K562 (cell line): ENCODE data around the gene OST4. TPM values are rescaled to one million over a fixed set of nuclear protein-coding genes. Genes with fewer than 3 reads are reported as not detected.
A peak's percentile ranks its signal among the peaks of the same experiment; 100 is the strongest.

ENCODE experiments used
- C11orf30 ChIP-seq: fragments of 450-650 bp; IDR thresholded peaks from 2 replicates; pipeline ENCODE4 v1.6.1; 2016; ENCODE audit warnings: low read depth, mild to moderate bottlenecking
- CBX1 ChIP-seq: sonication (generic); IDR thresholded peaks from 2 replicates; pipeline ENCODE4 v1.6.1; 2016; ENCODE audit warnings: antibody characterized with exemption, low read depth, mild to moderate bottlenecking
- EGR1 ChIP-seq: fragments of 450-650 bp; conservative IDR thresholded peaks from 2 replicates; pipeline ENCODE4 v1.6.1; 2017; ENCODE audit warnings: mild to moderate bottlenecking
- ELF2 ChIP-seq: fragments of 250-450 bp; sonication (Bioruptor Pico); IDR thresholded peaks from 2 replicates; pipeline ENCODE4 v1.5.0; 2021; ENCODE audit warnings: mild to moderate bottlenecking
- ERF ChIP-seq: fragments of 450-650 bp; formaldehyde crosslinking; IDR thresholded peaks from 2 replicates; pipeline ENCODE4 v1.4.0; 2020; ENCODE audit warnings: mild to moderate bottlenecking, mixed read lengths
- GTF2A2 ChIP-seq: IDR thresholded peaks from 2 replicates; pipeline ENCODE4 v1.6.1; 2016; ENCODE audit warnings: mild to moderate bottlenecking, missing genetic modification characterization, missing compliant biosample characterization
- HEY1 ChIP-seq: fragments of 250-450 bp; sonication (Bioruptor Pico); IDR thresholded peaks from 2 replicates; pipeline ENCODE4 v1.5.0; 2020; ENCODE audit warnings: mild to moderate bottlenecking, moderate library complexity, borderline replicate concordance
- KLF13 ChIP-seq: fragments of 450-650 bp; IDR thresholded peaks from 2 replicates; pipeline ENCODE4 v1.6.1; 2016; ENCODE audit warnings: missing genetic modification characterization, low read depth, mild to moderate bottlenecking, missing compliant biosample characterization, moderate library complexity, borderline replicate concordance
- MCM7 ChIP-seq, 2 experiments: fragments of 450-650 bp; IDR thresholded peaks; 2 replicates each; pipeline ENCODE4 v1.6.1; 2016 to 2018
- POLR2A ChIP-seq: fragments of 450-650 bp; conservative IDR thresholded peaks from 2 replicates; pipeline ENCODE4 v1.6.1; 2016
- SMAD4 ChIP-seq: fragments of 250-450 bp; sonication (Bioruptor Pico); conservative IDR thresholded peaks from 2 replicates; pipeline ENCODE4 v1.8.0; 2021; ENCODE audit warnings: inconsistent platforms, mild to moderate bottlenecking, moderate library complexity
- YBX1 ChIP-seq: fragments of 450-650 bp; IDR thresholded peaks from 2 replicates; pipeline ENCODE4 v1.7.1; 2016; ENCODE audit warnings: mild to moderate bottlenecking
- ZBTB12 ChIP-seq: fragments of 250-450 bp; sonication (Bioruptor Pico); IDR thresholded peaks from 2 replicates; pipeline ENCODE4 v1.4.0; 2020
- ZKSCAN1 ChIP-seq: fragments of 150-350 bp; IDR thresholded peaks from 2 replicates; pipeline ENCODE4 v1.6.1; 2016; ENCODE audit warnings: low read depth, low read length
- ZNF146 ChIP-seq: IDR thresholded peaks from one replicate; pipeline ENCODE4 v1.6.1; 2018; ENCODE audit warnings: missing compliant biosample characterization; ENCODE audit not compliant: unreplicated experiment
- ZNF253 ChIP-seq: fragments of 250-450 bp; sonication (Bioruptor Pico); conservative IDR thresholded peaks from 2 replicates; pipeline ENCODE4 v1.6.1; 2021; ENCODE audit warnings: mild to moderate bottlenecking
- ZNF354B ChIP-seq: fragments of 250-450 bp; sonication (Bioruptor Pico); IDR thresholded peaks from 2 replicates; pipeline ENCODE4 v1.4.0; 2020
- polyA plus RNA-seq, 8 experiments: library from polyadenylated mRNA; depleted of rRNA in 4 of 8; stranded (reverse) in 5 of 8; unstranded in 3 of 8; fragments of >200 nt; fragmentation: Nextera tagmentation in 2 of 8; fragmentation: Illumina TruSeq in 1 of 8; extraction: Ambion mirVana in 2 of 8; extraction: Trizol in 1 of 8; gene quantifications; 2 replicates each; pipeline versions ENCODE4 v1.2.1 to v1.2.3, GENCODE V29; 2011 to 2014; ENCODE audit warnings: inconsistent platforms in 1 of 8, missing spikeins in 1 of 8
- total RNA-seq, 7 experiments: library from RNA; depleted of rRNA in 6 of 7; stranded (reverse); fragments of >200 nt in 6 of 7; fragmentation: Illumina TruSeq in 2 of 7; extraction: Trizol in 2 of 7; gene quantifications; 2 replicates each; pipeline versions ENCODE4 v1.2.1 to v1.2.3, GENCODE V29; 2011 to 2021; ENCODE audit warnings: low replicate concordance in 1 of 7
- TF ChIP-seq, protein P1 (sequence below): fragments of 250-450 bp; sonication (Bioruptor Pico); IDR thresholded peaks from 2 replicates; pipeline ENCODE4 v1.4.0; 2020
- TF ChIP-seq, protein P2 (sequence below): fragments of 250-450 bp; sonication (Bioruptor Pico); IDR thresholded peaks from 2 replicates; pipeline ENCODE4 v1.4.0; 2020; ENCODE audit warnings: mild to moderate bottlenecking
- TF ChIP-seq, protein P3 (sequence below): fragments of 450-650 bp; IDR thresholded peaks from 2 replicates; pipeline ENCODE4 v1.7.0; 2016; ENCODE audit warnings: borderline replicate concordance

The OST4 gene
- total and polyA plus RNA-seq, 9 of the 15 experiments (the other 6 are each of a cell fraction or from before 2014, with no cell fraction given) = 186 to 1,155 (median 355) TPM

GRCh38 chr2:27071277-27071989 lies at the start of gene OST4 (continued):
- no peak for TF ChIP-seq ERF
- no peak for TF ChIP-seq ZNF253
- TF ChIP-seq ZBTB12 (CRISPR knock-in tag) = no peak
- TF ChIP-seq YBX1 = no peak
- no peak for TF ChIP-seq ZKSCAN1
- peak; percentile 49; the same call in 1 of the 2 replicates for TF ChIP-seq ELF2 (CRISPR knock-in tag)
- TF ChIP-seq EGR1 = no peak
- TF ChIP-seq CBX1 = no peak
- TF ChIP-seq ZNF146 (CRISPR knock-in tag) = no peak
- peak; percentile 89 for TF ChIP-seq POLR2A
- peak; percentile 84 for TF ChIP-seq SMAD4 (CRISPR knock-in tag)
- TF ChIP-seq MCM7 (IDR thresholded peaks at IDR 0.05) = no peak
- no peak for TF ChIP-seq GTF2A2
- TF ChIP-seq, protein P1, sequence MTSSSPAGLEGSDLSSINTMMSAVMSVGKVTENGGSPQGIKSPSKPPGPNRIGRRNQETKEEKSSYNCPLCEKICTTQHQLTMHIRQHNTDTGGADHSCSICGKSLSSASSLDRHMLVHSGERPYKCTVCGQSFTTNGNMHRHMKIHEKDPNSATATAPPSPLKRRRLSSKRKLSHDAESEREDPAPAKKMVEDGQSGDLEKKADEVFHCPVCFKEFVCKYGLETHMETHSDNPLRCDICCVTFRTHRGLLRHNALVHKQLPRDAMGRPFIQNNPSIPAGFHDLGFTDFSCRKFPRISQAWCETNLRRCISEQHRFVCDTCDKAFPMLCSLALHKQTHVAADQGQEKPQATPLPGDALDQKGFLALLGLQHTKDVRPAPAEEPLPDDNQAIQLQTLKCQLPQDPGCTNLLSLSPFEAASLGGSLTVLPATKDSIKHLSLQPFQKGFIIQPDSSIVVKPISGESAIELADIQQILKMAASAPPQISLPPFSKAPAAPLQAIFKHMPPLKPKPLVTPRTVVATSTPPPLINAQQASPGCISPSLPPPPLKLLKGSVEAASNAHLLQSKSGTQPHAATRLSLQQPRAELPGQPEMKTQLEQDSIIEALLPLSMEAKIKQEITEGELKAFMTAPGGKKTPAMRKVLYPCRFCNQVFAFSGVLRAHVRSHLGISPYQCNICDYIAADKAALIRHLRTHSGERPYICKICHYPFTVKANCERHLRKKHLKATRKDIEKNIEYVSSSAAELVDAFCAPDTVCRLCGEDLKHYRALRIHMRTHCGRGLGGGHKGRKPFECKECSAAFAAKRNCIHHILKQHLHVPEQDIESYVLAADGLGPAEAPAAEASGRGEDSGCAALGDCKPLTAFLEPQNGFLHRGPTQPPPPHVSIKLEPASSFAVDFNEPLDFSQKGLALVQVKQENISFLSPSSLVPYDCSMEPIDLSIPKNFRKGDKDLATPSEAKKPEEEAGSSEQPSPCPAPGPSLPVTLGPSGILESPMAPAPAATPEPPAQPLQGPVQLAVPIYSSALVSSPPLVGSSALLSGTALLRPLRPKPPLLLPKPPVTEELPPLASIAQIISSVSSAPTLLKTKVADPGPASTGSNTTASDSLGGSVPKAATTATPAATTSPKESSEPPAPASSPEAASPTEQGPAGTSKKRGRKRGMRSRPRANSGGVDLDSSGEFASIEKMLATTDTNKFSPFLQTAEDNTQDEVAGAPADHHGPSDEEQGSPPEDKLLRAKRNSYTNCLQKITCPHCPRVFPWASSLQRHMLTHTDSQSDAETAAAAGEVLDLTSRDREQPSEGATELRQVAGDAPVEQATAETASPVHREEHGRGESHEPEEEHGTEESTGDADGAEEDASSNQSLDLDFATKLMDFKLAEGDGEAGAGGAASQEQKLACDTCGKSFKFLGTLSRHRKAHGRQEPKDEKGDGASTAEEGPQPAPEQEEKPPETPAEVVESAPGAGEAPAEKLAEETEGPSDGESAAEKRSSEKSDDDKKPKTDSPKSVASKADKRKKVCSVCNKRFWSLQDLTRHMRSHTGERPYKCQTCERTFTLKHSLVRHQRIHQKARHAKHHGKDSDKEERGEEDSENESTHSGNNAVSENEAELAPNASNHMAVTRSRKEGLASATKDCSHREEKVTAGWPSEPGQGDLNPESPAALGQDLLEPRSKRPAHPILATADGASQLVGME = no peak
- TF ChIP-seq, protein P2, sequence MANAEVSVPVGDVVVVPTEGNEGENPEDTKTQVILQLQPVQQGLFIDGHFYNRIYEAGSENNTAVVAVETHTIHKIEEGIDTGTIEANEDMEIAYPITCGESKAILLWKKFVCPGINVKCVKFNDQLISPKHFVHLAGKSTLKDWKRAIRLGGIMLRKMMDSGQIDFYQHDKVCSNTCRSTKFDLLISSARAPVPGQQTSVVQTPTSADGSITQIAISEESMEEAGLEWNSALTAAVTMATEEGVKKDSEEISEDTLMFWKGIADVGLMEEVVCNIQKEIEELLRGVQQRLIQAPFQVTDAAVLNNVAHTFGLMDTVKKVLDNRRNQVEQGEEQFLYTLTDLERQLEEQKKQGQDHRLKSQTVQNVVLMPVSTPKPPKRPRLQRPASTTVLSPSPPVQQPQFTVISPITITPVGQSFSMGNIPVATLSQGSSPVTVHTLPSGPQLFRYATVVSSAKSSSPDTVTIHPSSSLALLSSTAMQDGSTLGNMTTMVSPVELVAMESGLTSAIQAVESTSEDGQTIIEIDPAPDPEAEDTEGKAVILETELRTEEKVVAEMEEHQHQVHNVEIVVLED (CRISPR knock-in tag) = peak; percentile 91
- peak; percentile 72 for TF ChIP-seq C11orf30
- no peak for TF ChIP-seq ZNF354B
- TF ChIP-seq HEY1 (CRISPR knock-in tag) = no peak
- TF ChIP-seq, protein P3, sequence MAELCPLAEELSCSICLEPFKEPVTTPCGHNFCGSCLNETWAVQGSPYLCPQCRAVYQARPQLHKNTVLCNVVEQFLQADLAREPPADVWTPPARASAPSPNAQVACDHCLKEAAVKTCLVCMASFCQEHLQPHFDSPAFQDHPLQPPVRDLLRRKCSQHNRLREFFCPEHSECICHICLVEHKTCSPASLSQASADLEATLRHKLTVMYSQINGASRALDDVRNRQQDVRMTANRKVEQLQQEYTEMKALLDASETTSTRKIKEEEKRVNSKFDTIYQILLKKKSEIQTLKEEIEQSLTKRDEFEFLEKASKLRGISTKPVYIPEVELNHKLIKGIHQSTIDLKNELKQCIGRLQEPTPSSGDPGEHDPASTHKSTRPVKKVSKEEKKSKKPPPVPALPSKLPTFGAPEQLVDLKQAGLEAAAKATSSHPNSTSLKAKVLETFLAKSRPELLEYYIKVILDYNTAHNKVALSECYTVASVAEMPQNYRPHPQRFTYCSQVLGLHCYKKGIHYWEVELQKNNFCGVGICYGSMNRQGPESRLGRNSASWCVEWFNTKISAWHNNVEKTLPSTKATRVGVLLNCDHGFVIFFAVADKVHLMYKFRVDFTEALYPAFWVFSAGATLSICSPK = no peak
- 0 out of 2 replicates have a peak, but pooled peaks have one; percentile 8 for TF ChIP-seq KLF13
